GM19351 (cell line): ENCODE data around the gene TESK1.
"Not testable (repeated sequence)": the region's sequence is repeated elsewhere in the genome, so short reads cannot be mapped to it uniquely, and the experiment has no call there.

Source experiments
- ATAC-seq: cut with Tn5 transposase; IDR thresholded peaks from one replicate; pipeline ENCODE4 v1.9.1; 2021; ENCODE audit warnings: mild to moderate bottlenecking, moderate library complexity; ENCODE audit not compliant: unreplicated experiment

The TESK1 gene

GRCh38 chr9:35579659-35580227 lies 25.3 kb upstream of the TESK1 start:
- not testable (repeated sequence) for ATAC-seq

DNA sequence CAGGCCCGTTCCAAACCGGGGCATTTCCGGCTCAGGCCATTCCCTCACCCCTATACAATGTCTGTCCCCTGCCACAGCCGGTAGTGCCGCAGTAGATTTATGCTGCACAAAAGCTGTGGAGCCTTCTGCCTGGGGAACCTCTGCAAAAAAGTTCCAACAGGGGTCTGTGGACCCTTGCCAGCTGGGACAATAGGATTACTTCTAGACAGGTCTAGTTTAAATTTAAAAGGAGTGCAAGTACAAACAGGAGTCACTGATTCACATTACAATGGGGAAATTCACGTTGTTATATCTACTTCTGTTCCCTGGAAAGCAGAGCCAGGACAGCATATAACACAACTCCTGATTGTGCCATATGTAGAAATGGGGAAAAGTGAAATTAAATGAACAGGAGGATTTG lies 21.5 kb upstream of the TESK1 start:
- not testable (repeated sequence) for ATAC-seq

- ATAC-seq: not testable (repeated sequence)
These were observed 20.4 kb upstream of the TESK1 start for GRCh38 chr9:35584681-35585080.

DNA sequence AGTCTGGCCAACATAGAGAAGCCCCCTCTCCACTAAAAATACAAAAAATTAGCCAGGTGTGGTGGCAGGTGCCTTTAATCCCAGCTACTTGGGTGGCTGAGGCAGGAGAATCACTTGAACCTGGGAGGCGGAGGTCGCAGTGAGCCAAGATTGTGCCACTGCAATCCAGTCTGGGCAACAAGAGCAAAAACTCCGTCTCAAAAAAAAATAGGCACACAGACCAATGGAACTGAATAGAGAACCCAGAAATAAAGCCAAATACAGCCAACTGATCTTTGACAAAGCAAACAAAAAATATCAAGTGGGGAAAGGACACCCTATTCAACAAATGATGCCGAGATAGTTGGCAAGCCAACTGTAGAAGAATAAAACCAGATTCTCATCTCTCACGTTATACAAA lies 16.6 kb upstream of the TESK1 start:
- not testable (repeated sequence) for ATAC-seq

DNA sequence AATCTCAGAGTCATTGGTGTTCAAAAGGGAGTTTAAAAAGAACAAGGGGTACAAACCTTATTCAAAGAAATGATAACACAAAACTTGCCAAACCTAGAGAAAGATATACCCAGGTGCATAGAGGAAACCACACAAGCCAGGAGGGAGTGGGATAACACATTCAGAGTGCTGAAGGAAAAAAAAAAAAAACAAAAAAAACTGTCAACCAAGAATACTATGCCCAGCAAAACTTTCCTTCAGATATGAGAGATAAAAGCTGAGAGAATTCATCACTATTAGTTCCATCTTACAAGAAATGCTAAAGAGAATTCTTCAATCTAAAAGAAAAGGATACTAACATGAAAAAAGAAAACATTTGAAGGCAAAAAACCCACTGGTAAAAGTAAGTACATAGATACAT lies 11.5 kb upstream of the TESK1 start:
- ATAC-seq: no peak

DNA sequence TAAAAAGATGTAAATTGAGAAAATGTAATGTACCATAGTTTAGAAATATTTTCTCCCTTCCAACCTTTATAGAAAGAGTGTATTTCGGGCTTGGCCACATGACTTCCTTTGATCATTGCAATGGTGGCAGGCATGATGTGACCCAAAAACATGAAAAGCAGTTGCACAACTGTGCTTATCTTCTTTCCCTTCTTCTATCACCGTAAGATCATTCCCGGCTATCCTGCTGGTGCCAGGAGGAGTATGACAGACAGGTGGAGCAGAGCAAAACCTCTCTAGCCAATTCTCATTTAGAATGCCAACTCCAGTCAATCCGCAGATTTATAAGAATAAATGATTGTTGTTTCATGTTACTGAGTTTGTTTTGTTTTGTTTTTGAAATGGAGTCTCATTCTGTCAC lies 10.6 kb upstream of the TESK1 start:
- ATAC-seq: no peak

DNA sequence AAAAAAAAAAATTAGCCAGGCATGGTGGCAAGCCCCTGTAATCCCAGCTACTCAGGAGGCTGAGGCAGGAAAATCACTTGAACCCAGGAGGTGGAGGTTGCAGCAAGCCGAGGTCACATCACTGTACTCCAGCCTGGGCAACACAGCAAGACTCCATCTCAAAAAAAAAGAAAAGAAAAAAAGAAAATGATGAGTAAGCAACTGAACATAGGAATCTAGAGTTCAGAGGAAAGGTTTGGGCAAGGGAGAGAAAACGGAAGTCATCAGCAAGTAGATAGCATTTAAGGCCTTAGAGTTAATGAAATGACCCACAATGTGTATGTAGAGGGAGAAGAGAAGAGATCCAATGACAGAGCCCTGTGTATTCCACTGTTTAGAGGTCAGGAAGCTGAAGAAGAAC lies 8.2 kb upstream of the TESK1 start:
- not testable (repeated sequence) for ATAC-seq

- ATAC-seq: no peak
These were observed 6.0 kb upstream of the TESK1 start for GRCh38 chr9:35598866-35599590.

GRCh38 chr9:35599763-35600604 lies 5.1 kb upstream of the TESK1 start:
- ATAC-seq: no peak

GRCh38 chr9:35603506-35603985 lies 1.5 kb upstream of the TESK1 start:
- no peak for ATAC-seq

DNA sequence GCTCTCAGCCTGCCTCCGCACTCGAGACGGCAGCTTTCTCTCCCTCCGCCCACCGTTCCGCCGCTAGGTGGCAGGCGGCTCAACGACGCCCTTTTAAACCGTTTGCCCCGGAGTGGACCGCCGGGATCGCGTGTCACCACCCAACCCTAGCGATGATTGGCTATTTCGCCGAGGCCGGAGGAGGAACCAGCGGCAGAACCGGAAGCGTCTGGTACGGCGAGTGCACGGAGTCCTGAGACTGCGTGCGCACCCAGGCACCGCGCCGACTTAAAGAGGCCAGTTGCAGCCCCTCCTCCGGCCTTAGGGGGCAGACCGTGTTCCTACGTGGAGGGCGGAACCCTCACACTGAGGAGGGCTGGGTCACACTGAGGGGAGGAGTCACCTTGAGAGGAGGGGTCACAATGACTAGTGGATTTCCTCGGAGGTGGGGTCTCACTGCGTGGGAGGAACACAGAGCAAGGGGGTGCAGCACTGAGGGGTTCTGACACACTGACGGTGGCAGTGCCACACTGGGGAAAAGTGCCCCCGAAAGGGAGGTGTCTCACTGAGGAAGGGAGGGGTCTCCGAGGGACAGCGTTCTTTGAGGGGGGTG lies 980 bp upstream of the TESK1 start:
- peak; percentile 86 for ATAC-seq

DNA sequence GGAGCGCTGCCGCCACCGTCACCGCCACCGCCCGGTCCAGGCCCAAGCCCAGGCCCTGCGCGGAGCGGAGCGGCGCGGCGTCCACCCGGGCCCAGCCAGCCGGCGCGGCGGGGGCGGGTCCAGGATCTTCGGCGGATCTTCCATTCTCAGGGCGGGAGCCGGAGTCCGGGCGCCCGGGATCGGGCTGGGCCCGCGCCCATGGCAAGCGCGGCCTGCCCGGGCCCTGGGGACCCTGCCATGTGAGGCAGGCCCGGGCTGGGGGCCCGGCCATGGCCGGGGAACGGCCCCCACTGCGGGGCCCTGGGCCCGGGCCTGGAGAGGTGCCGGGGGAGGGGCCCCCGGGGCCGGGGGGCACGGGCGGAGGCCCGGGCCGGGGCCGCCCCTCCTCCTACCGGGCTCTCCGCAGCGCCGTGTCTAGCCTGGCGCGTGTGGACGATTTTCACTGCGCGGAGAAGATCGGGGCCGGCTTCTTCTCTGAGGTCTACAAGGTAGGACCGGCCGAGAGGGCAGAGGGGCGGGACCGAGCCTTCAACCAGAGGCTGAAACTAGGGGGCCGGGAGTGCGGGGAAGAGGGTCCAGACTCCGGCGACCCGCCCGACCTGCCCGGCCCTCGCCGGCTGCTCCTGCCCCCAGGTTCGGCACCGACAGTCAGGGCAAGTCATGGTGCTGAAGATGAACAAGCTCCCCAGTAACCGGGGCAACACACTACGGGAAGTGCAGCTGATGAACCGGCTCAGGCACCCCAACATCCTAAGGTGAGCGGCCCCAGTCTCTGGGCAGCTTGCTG lies 482 bp downstream of the TESK1 start:
- peak; percentile 4 for ATAC-seq

DNA sequence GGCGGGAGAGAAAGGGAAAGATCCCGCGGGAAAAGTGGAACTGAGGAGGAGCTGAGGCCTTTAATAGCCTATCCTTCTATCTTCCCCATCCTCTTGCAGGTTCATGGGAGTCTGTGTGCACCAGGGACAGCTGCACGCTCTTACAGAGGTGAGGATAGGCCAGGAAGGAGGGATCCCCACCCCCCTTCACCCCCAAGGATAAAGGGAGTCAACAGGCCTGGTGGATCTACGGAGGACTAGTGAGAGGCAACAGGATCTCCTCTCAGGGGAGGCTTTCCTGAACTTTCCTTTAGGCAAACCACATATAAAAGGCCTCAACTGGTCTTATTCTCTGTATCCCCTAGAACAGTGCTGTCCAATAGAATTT lies 1.1 kb downstream of the TESK1 start:
- ATAC-seq: no peak

DNA sequence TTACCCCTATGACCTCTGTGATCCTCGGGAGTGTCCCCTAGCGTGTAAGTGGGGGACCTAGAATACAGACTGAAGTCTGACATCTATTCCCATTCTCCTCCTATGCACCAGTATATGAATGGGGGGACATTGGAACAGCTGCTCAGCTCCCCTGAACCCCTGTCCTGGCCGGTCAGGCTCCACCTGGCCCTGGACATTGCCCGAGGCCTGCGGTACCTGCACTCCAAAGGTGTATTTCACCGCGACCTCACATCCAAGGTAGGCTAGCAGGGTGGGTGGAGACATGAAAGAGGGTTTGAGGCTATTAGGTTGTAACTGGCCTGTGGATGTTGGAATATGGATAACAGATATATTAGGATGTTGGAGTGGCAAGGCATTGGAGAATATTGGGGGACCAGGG lies 1.7 kb downstream of the TESK1 start:
- no peak for ATAC-seq

- ATAC-seq: no peak
These were observed 3.2 kb downstream of the TESK1 start for GRCh38 chr9:35608221-35608620.

DNA sequence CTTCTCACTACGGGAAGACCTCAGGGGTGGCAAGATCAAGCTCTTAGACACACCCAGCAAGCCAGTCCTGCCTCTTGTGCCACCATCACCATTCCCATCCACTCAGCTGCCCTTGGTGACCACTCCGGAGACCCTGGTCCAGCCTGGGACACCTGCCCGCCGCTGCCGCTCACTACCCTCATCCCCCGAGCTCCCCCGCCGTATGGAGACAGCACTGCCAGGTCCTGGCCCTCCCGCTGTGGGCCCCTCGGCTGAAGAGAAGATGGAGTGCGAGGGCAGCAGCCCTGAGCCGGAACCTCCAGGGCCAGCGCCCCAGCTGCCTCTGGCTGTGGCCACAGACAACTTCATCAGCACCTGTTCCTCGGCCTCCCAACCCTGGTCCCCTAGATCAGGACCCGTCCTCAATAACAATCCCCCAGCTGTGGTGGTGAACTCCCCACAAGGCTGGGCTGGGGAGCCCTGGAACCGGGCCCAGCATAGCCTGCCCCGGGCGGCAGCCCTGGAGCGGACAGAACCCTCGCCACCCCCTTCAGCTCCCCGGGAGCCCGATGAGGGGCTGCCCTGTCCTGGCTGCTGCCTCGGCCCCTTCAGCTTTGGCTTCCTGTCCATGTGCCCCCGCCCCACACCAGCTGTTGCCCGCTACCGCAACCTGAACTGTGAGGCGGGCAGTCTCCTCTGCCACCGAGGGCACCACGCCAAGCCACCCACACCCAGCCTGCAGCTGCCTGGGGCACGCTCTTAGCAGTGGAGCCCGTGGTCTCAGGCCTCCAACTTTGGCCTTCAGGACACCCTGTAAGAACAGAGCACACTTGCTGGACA lies 4.1 kb downstream of the TESK1 start:
- ATAC-seq: no peak

DNA sequence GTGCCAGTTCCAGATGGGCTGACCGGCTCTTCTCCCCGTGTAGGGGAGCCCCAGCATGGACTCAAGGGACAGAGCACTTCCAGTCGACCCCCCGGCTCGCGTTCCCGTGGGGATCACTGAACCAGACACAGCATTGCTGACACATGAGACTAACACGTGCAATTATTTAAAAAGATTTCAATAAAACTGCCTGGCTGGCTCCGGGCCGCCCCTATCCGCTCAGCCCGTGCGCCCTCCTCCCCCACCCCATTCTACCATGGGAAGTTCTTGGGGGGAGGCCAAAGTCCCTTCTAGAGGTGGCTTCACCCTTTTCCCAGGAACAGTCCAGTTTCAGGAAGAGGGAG lies 4.7 kb downstream of the TESK1 start:
- ATAC-seq: no peak

- no peak for ATAC-seq
These were observed 6.3 kb downstream of the TESK1 start for GRCh38 chr9:35611230-35611797.

- ATAC-seq: not testable (repeated sequence)
These were observed 7.0 kb downstream of the TESK1 start for GRCh38 chr9:35612066-35612465.

DNA sequence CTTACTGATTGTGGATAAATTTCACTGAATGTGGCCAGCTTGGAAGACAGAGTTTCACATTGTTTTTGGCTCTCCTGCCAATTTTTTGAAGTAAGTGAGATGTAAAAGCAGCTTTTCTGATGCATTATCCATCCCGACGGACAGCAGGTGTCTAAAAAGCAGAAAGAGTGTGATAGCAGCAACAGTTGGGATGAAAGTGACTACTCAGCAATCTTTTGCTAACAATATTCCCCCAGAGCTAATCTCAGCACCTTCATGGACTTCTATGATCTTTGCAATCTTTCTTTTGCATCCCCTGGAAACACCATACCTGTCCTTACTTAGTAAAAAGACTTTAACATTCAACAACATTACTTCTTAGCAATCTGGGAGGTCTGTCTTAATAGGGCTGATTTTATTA lies 7.8 kb downstream of the TESK1 start:
- no peak for ATAC-seq
